Measurements from ENCODE around the gene UNC5CL.

Gene UNC5CL

DNA sequence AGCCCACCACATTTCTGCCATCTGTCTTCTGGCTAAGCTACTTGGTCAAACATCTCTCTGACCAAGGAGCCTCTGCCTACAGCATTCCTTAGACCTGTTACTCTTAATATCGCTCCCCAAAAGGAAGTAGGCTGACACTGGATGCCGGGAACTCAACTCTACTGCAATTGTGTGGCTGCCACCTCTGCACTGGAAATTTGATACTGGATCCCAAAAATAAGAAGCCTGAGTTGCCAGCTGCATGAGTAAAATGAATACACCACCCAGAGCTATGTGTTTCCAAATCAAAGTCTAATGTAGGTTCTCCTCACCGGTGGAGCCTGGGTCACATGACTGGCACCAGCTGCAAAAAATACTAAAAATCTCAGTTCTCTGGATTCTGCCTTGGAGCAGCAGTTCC lies 36.9 kb downstream of the UNC5CL start:
- no peak for DNase-seq

DNA sequence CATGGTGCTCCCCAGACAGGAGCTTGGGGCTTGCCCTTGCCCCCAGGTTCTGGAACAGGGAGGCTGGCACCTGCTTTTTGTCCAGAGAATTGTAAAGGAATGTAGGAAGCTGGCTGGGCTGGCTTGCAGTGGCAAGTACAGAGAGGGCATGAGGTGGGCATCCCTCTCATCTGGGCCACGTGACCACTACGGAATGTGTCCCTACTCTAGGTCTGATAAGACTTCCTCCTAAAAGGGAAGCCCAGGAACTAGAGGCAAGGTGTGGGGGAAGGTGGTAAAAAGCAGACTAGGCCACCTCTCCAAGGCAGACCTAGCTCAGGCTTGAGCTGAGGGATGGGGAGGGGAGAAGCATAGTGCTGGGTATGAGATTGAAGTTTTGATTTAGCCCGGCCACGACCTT lies 38.8 kb downstream of the UNC5CL start:
- DNase-seq = no peak

DNA sequence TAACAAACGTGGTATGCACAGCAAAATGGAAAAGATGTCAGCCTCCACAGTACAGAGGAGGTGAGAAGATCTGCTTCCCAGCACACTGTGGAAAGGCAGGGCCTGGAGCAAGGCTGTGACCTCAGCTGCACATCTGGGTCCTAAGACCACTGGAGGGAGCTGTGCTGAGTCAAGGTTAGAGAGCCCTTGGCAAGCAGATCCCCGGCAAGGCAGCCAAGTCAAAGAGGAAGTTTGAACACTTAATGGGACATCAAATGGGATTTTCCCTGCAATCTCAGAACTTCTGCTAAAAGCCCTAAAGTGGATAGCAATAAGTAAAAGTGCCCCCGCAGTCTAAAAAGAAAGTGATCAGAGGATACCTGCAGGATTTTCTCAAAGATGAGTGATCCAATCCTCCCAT lies 39.5 kb downstream of the UNC5CL start:
- peak; percentile 21 for DNase-seq

DNA sequence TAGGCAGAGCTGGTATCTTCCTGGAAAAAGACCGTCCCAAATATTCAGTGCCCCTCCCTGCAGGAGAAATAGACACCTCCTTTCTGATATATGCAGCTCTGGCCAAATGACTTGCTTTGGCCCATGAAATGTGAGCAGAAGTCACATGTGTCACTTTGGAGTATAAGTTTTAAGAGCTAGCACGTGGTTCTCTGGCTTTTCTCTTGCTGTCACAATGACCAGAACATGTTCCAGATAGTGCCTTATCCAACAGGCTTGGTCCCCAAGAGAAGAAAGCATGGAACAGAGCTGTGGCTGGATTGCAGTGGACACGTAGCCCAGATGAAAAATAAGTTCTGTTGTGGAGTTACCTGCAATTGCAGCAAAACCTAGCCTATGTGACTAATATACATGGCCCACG lies 40.4 kb downstream of the UNC5CL start:
- no peak for DNase-seq

DNA sequence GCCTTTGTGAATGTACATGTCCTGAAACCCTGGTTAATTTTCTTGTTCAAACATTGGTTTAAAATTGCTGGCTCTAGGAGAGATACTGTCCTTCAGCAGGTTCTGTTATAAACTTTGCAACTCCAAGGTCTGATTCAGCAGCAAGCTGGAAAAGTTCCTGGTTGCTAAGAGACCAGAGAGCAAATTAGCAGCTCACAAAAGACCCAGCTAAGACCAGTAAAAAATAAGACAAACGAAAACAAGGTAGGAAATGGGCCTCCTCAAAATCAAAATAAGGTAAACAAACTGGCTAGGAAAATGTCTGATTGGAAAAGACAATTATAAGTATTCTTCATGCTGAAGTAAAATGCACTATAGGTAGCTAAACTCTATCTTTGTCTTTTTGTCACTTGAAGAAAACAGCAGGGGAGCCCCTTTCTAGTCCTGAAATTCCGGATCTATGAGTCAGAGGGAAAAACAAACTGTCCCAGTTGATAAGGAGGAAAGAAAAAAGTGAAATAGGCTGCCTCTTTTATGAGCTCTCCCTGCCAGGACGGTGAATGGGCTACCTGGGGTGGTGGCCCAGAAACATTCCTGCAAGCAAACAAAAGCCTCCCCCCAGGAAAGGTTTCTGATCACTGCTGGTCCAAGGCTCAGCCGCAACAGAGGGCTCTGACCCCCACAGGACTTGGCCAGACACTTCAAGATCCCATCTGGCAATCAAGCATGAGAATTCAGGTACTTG lies 41.6 kb downstream of the UNC5CL start:
- no peak for DNase-seq

DNA sequence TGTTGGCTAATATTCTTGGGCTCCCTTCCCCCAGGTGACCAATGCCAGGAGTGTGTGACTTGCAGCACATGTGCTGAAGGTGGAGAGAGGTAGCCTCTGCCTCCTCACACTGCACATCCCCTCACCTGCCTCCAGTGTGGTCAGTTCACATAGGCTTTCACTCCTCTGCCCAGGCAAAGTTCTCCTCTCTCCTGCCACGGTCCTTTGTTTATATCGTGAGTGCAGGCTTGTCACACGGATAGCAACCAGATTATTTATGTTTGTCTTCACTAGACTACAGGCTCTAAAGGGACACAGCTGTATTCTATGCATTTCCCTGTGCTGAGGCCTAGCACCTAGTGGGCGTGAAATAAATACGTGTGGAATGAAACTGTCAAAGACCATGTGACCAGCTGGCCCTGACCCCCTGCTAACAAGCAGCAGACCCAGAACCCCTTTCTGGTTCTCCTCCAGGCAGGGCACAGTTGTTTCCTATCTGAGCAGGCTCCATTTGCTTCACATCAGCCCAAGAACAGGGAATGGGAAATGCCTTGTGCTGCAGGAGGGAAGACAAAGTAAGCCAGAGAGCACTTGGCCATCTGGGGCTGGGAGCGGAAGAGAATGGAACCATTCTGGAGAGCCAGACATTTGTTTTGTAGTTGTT lies 42.3 kb downstream of the UNC5CL start:
- no peak for DNase-seq

DNA sequence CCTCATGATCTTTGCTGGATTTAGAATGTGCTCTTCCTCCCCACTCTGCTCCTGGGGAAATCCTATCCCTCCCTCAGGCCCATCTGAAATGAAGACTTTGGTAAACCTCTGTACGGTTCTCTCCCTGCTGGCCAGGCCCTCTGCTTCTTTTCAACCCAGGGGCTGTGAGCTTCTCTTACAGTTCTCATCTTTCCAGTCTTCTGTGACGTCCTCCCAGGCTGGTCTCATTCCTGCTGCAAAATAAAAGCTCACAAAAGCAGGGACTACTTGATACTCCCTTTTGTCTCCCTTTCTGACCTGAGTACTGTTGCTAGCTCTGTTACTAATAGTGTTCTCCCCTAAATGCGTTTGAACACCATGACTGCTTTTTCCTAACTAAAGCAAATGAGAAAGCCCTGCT lies 46.3 kb downstream of the UNC5CL start:
- DNase-seq = no peak

DNA sequence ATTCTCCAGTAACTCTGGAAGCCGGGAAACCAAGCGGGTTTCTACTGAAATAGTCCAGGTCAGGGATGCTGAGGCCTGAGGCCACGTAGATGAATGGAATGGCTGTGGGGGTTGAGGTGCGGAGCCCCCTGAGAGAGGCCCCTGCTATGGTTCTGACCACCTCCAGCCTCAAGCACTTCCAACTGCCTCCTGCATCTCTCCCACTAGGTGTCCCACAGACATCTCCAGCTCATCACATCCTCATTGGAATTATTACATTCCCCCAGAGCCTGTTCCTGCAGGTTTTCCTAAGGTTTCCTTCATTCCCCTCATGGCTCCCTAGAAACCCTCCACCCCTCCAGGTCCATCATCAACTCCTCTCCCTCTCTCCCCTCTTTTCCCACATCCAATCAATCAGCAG lies 48.7 kb downstream of the UNC5CL start:
- DNase-seq = no peak

DNA sequence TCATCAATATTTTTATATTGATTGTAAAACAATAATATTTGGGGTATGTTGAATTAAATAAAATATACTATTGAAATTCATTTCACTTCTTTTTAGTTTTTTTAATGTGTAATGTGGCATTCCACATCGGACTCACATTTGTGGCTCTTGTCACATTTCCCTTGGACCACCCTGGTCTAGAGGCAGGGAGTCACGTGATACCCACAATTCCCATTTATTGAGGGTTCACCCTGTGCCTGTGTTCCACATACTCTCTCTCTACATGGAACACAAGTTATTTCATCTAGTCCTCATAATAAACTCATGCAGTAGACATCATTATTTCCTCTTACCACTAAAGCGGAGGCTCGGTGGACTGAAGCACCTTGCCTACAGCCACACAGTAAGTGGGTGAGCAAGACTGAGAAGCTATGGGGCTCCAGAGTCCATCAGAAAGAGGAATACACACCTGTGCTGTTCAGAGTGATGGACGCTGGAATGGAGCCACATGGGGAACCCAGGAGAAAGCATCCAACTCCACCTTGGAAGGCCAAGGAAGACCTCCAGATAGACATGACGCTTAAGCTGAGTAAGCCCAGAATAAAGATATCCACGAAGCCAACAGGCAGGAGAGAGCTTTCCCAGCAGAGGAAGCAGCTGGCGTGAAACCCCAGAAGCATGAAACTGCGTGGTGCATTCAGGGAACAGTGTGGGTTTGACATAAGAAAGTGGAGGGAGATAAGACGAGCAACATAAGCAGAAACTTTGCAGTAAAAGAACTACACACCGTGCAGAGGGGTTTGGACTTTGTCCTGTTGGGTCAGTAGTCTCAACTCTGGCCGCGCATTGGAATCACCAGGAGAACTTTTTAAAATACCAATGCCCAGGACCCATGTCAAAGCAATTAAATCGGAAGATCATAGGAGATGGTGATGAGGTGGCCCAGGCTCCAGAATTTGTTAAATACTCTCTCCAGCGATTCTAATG lies 49.5 kb downstream of the UNC5CL start:
- no peak for DNase-seq

DNA sequence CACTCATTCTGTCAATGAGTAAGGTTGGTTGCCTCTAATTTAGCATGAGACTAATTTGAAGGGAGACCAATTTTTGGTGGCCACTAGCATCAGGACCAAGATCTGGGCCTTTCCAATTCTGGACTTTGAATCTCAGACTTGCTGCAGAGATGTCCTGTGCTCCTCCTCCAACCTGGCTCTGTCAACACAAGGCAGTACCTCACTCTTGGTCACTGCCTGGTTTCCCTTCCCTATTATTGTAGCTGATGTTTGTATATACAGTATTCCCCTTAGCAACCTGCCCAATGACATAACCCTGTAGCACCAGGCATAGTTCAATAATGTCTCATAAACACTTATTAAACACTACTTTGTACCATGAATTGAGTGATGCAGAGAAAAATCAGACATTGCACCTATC lies 50.4 kb downstream of the UNC5CL start:
- DNase-seq = no peak

DNA sequence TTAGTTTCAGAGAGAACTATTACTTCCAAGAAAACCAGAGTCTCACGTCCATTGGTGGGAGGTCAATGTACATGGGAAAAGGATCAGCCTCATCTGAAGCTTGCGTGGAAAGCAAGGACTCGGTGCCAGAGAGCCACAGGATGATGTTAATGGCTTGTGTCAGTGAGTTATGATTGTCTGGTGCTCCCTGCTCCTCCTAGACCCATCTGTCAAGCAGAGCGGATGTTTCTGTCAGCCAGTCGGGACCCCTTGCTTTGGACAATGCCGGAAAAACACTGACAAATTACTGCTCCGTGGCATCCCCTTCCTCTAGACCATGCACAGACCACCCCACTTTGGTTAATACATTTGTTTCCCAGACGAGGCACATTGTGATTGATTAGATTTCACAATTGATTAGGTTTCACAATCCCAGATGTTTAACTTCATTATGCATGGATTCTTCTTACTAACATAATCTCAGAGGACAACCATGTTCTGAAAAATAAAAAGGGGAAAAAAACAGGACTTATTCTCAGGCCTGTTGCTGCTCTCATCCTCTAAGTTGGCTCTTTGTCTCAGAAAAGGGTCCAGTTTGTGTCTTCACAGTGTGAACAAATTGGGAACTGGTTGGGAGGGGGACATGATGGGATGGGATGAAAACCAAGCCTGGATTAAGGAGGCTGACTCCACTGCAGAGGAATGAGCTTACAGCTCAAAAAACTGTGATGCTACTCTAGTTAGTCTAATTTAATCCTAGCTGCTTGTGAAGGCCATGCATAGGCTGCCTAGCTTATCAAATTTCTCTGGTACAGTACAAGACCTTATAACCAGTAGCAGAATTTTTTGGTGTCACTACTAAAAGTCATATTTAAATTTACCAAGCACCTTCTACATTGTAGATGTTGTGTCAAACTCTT lies 51.9 kb downstream of the UNC5CL start:
- DNase-seq = no peak

DNA sequence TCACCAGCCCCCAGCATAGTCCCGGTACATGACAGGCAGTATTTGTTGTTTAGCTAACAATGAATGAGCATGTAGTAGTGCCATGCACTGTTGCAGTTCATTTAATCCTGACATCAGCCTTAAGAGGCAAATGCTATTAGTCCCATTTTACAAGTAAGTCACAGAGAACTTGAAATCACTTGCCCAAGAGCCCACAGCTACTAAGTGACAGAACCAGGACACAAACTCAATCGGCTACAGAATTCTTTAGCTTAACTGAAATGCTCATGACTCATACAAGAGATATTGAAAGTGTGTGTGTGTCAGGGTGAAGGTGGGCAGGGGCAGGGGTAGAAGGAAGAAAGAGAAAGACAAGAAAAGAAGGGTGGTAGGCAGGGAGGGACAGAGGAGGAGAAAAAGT lies 52.7 kb downstream of the UNC5CL start:
- no peak for DNase-seq

DNA sequence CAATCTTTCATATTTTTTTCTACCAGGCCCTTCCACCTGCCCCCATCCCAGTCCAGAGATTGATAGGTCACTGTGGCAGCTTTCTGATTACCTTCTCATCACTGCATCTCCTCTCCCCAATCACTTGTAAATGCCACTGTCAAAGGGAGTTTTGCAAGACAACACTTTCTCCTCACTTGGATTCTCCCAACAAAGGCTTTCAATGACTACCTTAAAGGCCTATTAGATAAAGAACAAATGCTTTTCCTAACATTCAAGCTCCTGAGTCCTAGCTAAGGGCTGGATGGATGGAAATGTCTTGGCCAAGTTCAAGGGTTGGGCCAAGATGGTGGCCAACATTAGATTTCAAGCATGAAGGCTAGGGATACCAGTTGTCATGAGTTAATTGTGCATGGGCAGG lies 55.3 kb downstream of the UNC5CL start:
- no peak for DNase-seq

DNA sequence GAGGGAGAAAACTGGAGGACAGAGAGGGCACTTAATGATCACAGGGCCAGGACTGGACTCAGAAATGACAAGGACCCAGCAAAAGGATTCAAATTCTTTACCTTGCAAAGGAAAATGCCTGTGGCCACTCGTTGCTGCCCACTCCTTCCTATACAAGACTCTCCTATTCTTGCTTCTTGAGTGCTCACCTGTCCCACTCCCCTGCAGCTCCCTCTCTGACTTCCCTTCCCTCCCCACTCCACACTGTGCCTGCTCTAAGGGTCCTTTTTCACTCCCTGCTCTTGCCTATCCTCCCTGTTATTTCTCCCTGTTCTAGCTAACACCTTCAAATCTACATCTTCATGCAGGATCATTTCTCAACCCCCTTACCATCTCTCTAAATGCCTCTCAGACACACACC lies 56.1 kb downstream of the UNC5CL start:
- no peak for DNase-seq

DNA sequence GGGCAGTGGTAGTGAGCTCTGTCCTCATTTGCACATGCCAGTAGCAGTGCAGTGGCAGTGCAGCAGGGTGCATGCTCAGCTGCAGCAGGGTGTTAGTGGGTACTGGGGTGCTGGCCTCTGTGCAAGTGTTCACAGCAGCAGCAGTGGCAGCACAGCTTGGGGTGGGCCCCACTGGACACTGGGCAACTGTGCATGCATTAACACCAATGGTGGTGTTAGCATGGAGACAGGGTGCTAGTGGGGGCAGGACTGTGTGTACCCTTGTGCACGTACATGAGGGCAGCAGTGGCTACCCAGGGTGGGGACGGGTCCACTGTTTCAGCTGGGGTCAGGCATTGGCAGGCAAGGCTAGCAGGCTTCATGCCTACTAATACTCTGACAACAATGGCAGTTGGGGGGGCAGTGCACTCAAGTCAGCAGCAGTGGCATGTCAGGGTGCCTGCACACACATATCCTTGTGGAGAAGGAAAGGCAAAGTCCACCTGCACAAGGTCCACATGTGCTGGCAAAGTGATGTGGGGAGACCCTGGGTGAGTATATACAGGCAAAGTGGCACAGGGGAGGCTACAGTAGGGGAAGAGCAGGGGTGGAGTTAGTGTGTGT lies 60.2 kb downstream of the UNC5CL start:
- DNase-seq = no peak

DNA sequence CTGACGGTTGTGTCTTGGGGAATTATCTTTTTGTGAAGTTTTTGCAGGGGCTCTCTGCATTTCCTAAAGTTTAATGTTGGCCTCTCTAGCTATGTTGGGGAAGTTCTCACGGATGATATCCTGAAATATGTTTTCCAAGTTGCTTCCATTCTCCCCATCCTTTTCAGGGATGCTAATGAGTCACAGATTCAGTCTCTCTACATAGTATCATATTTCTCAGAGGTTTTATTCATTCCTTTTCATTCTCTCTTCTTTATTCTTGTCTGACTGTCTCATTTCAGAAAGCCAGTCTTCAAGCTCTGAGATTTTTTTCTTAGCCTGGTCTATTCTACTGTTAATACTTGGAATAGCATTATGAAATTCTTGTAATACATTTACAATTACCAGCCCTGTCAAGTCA lies 61.3 kb downstream of the UNC5CL start:
- DNase-seq = no peak

DNA sequence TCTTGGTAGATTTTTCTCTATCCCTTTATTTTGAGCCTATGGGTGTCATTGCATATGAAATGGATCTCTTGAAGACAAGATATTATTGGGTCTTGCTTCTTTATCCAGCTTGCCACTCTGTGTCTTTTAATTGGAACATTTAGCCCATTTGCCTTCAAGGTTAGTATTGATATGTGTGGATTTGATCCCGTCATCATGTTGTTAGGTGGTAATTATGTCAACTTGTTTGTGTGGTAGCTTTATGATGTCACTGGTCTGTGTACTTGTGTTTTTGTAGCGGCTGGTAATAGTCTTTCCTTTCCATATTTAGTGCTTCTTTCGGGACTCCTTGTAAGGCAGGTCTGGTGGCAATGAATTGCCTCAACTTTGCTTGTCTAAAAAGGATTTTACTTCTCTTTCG lies 61.9 kb downstream of the UNC5CL start:
- no peak for DNase-seq
